Mammary epithelial cell (primary cell): Measurements from ENCODE around the gene ARPC2.

Experiments used
- EZH2 ChIP-seq: IDR thresholded peaks from 2 replicates; pipeline ENCODE4 v1.6.1; 2012; ENCODE audit warnings: low read length, inconsistent platforms, borderline replicate concordance
- TF ChIP-seq, protein P1 (sequence below), 2 donors: IDR thresholded peaks in 1 of 2; conservative IDR thresholded peaks in 1 of 2; 2 replicates each; pipeline ENCODE4 v1.5.1; 2011 to 2012; ENCODE audit warnings: inconsistent platforms in 2 of 2, low read length in 2 of 2, mild to moderate bottlenecking in 2 of 2, control low read depth in 1 of 2, low read depth in 1 of 2; ENCODE audit not compliant: insufficient read depth in 1 of 2; ENCODE audit errors: extremely low read depth in 1 of 2

DNA sequence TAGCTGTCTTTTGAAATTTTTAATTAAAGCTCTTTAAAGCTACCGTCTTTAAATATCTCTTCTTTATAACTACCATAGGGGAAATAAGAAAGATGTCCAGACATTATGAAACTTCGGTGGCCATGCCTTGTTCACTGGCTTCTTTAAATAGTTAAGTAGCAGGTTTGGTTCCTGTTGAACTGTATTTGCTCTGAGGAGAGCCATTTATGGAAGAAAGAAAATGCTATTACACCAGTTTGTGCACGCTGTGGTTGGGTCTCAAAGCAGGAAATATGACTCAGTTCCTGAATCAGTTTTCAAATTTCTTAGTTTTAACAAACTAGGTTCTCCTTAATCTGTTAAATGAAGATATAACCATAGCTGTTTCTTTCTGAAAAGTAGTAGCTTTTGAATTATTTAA is 12.2 kb downstream of the ARPC2 start:
- TF ChIP-seq, protein P1, sequence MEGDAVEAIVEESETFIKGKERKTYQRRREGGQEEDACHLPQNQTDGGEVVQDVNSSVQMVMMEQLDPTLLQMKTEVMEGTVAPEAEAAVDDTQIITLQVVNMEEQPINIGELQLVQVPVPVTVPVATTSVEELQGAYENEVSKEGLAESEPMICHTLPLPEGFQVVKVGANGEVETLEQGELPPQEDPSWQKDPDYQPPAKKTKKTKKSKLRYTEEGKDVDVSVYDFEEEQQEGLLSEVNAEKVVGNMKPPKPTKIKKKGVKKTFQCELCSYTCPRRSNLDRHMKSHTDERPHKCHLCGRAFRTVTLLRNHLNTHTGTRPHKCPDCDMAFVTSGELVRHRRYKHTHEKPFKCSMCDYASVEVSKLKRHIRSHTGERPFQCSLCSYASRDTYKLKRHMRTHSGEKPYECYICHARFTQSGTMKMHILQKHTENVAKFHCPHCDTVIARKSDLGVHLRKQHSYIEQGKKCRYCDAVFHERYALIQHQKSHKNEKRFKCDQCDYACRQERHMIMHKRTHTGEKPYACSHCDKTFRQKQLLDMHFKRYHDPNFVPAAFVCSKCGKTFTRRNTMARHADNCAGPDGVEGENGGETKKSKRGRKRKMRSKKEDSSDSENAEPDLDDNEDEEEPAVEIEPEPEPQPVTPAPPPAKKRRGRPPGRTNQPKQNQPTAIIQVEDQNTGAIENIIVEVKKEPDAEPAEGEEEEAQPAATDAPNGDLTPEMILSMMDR (conservative IDR thresholded peaks at IDR 0.05 in 1 of 2, IDR thresholded peaks at IDR 0.05 in 1 of 2; ENCODE audit: extremely low read depth in 1 of 2, insufficient read depth in 1 of 2, low read depth in 1 of 2, low read length in 2 of 2) = no peak
- no peak for TF ChIP-seq EZH2
